ENCODE results near the gene IGFBP2. TPM values are rescaled to one million over a fixed set of nuclear protein-coding genes. Genes with fewer than 3 reads are reported as not detected.

Gene IGFBP2
- total RNA-seq, 3 donors from 2014 or later: 0.73 to 1.9 (median 1.4) TPM

DNA sequence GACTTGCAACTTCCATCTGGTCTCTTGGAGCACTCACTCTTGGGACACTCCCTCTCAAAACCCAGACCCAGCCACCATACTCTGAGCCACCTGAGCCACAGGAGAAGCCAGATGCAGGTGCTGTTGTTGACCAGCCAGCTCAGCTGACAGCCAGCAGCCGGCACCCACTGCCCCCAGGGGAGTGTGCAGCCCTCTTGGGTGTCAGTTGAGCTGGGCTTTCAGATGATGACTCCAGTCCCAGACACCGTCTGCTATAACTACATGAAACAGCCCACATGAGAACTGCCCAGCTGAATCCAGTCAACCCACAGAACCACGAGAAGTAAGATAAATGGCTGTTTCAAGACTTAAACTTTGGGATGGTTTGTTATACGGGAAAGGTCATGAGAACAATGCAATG, 10.7 kb upstream of the IGFBP2 start:
- H3K27me3 Mint-ChIP-seq (ENCODE audit: low read depth): peaks cover 2% of the 10 kb centered on the region
- DNase-seq (no peak), ATAC-seq (no peak)
- no peak overlapping the region for H3K4me3 Mint-ChIP-seq
- no peaks in the 10 kb centered on the region for H3K36me3 Mint-ChIP-seq (ENCODE audit: insufficient read depth)
- no peaks in the 10 kb centered on the region for H3K4me1 Mint-ChIP-seq (ENCODE audit: low read depth)
- H3K9me3 Mint-ChIP-seq: peaks cover 5% of the 10 kb centered on the region

DNA sequence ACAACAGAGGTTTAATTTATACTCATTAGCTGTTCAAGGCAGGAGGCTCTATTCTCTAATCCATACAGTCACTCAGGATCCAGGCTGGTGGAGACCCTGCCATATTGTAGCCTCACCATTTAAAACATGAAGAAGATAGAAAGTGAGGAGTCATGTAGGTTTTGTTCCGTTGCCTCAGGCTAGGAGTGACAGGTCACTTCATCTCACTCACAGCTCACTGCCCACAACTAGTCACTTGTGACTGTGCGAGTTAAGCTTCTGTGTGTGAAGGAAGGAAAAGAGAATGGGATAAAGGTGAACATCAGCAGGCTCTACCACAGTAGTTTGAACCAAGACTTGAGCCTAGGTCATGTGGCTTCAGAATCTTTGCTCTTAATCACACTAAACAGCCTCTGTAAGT, 9.0 kb upstream of the IGFBP2 start:
- H3K36me3 Mint-ChIP-seq (ENCODE audit: insufficient read depth): no peaks in the 10 kb centered on the region
- H3K9me3 Mint-ChIP-seq: peaks cover 5% of the 10 kb centered on the region
- no peaks in the 10 kb centered on the region for H3K4me1 Mint-ChIP-seq (ENCODE audit: low read depth)
- peaks cover 2% of the 10 kb centered on the region for H3K27me3 Mint-ChIP-seq (ENCODE audit: low read depth)
- ATAC-seq: no peak
- no peak overlapping the region for H3K4me3 Mint-ChIP-seq
- no peak for DNase-seq

DNA sequence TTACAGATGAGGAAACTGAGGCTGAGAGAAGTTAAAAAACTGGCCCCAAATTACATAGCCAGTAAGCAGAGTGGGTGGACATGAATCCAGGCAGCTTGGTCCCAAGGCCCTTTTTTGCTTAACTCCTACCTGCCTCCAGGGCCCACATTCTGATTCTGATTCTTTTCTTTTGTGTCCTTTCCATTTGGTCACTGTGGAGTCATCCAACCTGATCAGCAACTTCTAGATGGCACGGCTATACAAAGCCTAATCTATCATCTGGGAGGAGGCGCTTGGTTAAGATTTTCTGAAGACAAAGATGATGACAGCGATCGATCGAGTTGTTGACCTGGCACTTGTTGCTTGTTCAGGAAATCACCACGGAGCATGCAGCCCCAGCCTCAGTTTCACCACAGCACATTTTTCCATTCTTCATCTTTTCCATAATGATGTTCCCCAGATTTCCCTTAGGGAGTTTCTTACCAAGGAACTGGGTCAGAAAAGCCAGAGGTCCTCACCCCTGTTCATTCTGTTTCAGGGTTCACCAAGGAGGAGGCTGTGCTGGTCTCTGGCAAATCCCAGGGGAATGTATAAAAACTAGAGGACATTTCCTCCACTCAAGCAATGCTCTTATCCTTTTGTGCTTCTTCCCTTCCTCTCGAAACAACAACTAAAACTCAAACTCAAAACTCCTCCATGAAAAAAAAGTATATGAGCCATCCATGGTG, 6.9 kb upstream of the IGFBP2 start:
- H3K4me1 Mint-ChIP-seq (ENCODE audit: low read depth): no peaks in the 10 kb centered on the region

DNA sequence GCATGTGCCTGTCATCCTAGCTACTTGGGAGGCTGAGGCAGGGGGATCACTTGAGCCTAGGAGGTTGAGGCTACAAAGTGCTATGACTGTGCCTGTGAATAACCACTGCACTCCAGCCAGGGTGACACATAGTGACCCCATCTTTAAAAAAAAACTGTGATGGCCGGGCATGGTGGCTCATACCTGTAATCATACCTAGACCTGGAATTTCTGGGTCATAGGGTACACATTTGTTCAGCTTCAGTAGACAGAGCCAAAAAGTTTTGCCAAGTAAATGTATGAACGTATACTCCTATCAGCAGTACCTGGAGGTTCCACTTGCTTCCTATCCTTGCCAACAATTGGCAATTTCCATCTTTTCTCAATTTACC, 6.4 kb upstream of the IGFBP2 start:
- Mint-ChIP-seq H3K4me3 (no peak overlapping the region), H3K27me3 (ENCODE audit: low read depth) (peaks cover 12% of the 10 kb centered on the region), H3K36me3 (ENCODE audit: insufficient read depth) (no peaks in the 10 kb centered on the region), H3K4me1 (ENCODE audit: low read depth) (no peaks in the 10 kb centered on the region), H3K9me3 (peaks cover 5% of the 10 kb centered on the region)
- ATAC-seq: no peak
- no peak for DNase-seq

More for the DNA sequence above, 6.9 kb upstream of the IGFBP2 start:
- Mint-ChIP-seq H3K4me3 (no peak overlapping the region), H3K9me3 (peaks cover 5% of the 10 kb centered on the region), H3K27me3 (ENCODE audit: low read depth) (peaks cover 6% of the 10 kb centered on the region), H3K36me3 (ENCODE audit: insufficient read depth) (no peaks in the 10 kb centered on the region)
- DNase-seq (no peak), ATAC-seq (no peak)

DNA sequence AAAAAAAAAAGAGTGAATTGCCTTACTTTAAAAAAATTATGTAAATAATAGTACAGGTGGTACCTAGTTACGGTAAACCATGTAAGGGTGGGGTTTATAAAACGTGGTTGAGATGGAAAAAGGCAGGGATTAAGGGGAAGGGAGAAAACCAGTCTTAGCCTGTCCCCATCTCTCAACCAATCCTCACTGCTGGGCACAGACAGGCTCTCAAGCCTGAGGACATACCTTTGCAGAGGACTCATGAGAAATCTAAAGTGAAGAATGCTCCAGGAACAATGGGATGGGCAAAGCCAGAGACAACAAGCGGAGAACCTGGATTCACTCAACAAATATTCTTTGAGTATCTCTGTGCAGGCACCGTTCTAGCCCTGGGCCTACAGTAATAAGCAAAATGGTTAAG, 3.4 kb upstream of the IGFBP2 start:
- ATAC-seq (no peak), DNase-seq (no peak)
- peaks cover 31% of the 10 kb centered on the region for H3K27me3 Mint-ChIP-seq (ENCODE audit: low read depth)
- H3K36me3 Mint-ChIP-seq (ENCODE audit: insufficient read depth): no peaks in the 10 kb centered on the region
- H3K4me1 Mint-ChIP-seq (ENCODE audit: low read depth): peaks cover 13% of the 10 kb centered on the region
- no peaks in the 10 kb centered on the region for H3K9me3 Mint-ChIP-seq
- no peak overlapping the region for H3K4me3 Mint-ChIP-seq

DNA sequence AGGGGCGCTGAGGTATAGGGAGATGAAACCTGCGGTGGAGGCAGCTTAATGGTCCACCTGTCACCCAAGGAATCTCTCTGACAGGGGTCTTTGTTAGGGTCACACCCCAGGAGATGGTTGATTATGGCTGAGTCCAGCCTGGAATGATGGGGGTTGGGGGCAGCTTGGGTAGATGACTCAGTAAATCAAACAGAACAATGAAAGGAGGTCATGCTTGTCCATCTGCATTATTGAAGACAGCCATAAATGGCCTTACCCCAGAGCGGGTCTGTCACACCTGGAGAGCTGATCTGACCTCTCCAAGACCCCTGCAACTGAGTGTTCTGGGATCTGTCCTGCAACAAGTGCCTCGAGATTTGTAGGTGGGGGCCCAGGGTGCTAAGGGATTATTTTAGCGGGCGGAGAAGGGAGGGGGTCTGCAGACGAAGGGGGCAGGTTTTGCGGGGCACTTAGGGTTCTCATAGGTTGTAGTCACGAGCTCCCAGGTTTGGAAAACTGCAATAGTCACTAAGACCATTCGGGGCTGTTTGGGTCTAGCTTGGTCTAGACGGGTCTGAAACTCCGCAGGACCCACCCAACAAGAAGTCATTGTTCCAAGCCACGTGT, 771 bp upstream of the IGFBP2 start:
- DNase-seq: no peak
- H3K9me3 Mint-ChIP-seq: no peaks in the 10 kb centered on the region
- no peak for ATAC-seq
- H3K27me3 Mint-ChIP-seq (ENCODE audit: low read depth): peaks cover 56% of the 10 kb centered on the region
- H3K36me3 Mint-ChIP-seq (ENCODE audit: insufficient read depth): no peaks in the 10 kb centered on the region
- H3K4me1 Mint-ChIP-seq (ENCODE audit: low read depth): peaks cover 20% of the 10 kb centered on the region
- peak overlapping the region; percentile 70 for H3K4me3 Mint-ChIP-seq

DNA sequence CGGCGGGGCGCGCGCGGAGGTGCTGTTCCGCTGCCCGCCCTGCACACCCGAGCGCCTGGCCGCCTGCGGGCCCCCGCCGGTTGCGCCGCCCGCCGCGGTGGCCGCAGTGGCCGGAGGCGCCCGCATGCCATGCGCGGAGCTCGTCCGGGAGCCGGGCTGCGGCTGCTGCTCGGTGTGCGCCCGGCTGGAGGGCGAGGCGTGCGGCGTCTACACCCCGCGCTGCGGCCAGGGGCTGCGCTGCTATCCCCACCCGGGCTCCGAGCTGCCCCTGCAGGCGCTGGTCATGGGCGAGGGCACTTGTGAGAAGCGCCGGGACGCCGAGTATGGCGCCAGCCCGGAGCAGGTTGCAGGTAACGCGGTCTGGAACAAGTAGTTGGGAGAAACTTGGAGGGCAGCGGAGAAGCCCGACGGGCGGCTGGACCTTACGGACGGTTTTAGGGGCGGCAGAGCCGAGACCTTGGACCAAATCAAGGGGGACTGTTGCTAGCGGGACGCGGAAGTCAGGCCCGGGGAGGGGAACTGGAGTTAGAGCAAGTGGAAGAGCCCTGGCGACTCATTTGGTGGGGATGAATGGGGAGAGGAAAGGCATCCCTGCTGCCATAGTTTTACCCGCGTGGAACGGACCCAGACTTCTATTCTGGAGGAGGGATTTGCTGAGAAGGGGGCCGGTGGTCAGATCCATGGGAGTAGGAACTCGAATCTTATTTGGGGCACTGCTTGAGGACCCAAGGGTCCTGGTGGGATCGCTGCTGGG, 573 bp downstream of the IGFBP2 start:
- Mint-ChIP-seq H3K27me3 (ENCODE audit: low read depth) (peaks cover 58% of the 10 kb centered on the region), H3K4me1 (ENCODE audit: low read depth) (peaks cover 20% of the 10 kb centered on the region), H3K9me3 (no peaks in the 10 kb centered on the region), H3K36me3 (ENCODE audit: insufficient read depth) (no peaks in the 10 kb centered on the region), H3K4me3 (peak overlapping the region; percentile 71)
- ATAC-seq (peak; percentile 35 to 42), DNase-seq (no peak)

DNA sequence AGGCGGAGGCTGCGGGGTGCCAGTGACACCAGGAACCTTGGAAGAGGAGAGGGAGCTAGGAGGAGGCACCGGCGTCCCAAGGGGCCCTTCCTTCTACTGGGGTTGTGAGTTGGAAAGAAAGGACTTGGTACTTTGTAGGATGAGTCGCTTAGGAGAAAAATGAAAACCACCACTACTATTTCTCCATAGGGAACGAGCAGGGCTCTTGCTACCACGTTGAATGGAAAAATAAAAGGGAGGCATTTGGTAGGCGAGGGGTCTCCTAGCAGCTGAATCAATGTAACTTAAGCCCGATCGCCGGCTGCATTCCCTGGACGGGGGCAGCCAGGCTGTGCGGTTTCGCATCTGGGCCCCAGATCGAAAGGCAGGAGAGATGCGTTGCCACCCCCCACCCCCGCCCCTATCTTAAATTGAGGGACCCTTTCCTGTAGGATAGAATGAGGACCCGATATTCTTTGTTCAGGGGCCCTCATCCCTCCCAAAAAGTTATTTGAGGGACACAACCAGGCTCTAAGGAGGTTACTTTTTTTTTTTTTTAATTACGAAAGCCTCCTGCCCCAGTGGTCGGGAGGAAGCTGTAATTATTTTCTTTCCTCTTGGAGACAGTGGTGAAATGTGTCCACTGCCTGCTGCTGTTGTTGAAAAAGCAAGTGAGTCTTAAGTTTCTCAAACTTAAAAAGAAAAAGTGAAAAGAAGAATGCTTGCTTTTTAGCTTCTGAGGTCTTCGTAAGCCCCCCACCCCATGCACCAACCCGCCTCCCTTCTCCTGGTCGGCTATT, 1.3 kb downstream of the IGFBP2 start:
- Mint-ChIP-seq H3K36me3 (ENCODE audit: insufficient read depth) (no peaks in the 10 kb centered on the region), H3K27me3 (ENCODE audit: low read depth) (peaks cover 62% of the 10 kb centered on the region), H3K4me3 (peak overlapping the region; percentile 71), H3K4me1 (ENCODE audit: low read depth) (peaks cover 20% of the 10 kb centered on the region), H3K9me3 (no peaks in the 10 kb centered on the region)
- DNase-seq (no peak), ATAC-seq (no peak)

DNA sequence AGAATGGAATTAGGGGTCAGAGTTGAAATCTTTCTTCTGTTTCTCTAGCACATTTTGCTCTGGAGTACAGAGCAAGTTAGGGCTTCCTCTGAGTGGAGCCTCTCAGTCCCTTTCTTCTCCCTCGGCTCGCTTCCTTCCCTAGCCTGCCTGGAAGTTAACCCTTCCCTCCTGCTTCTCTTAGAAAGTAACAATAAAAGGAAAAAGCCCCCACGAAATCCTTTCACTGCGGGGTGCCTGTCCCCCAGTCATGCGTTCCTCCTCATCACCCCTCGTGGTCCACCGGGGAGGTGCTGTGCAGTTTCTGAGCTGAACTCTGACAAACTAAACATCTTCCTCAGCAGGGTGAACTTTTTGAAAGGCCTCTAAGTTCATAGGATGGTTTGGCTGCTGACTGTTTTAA, 2.0 kb downstream of the IGFBP2 start:
- DNase-seq (no peak), ATAC-seq (no peak)
- Mint-ChIP-seq H3K4me3 (no peak overlapping the region), H3K27me3 (ENCODE audit: low read depth) (peaks cover 63% of the 10 kb centered on the region), H3K4me1 (ENCODE audit: low read depth) (peaks cover 20% of the 10 kb centered on the region), H3K9me3 (no peaks in the 10 kb centered on the region), H3K36me3 (ENCODE audit: insufficient read depth) (no peaks in the 10 kb centered on the region)

DNA sequence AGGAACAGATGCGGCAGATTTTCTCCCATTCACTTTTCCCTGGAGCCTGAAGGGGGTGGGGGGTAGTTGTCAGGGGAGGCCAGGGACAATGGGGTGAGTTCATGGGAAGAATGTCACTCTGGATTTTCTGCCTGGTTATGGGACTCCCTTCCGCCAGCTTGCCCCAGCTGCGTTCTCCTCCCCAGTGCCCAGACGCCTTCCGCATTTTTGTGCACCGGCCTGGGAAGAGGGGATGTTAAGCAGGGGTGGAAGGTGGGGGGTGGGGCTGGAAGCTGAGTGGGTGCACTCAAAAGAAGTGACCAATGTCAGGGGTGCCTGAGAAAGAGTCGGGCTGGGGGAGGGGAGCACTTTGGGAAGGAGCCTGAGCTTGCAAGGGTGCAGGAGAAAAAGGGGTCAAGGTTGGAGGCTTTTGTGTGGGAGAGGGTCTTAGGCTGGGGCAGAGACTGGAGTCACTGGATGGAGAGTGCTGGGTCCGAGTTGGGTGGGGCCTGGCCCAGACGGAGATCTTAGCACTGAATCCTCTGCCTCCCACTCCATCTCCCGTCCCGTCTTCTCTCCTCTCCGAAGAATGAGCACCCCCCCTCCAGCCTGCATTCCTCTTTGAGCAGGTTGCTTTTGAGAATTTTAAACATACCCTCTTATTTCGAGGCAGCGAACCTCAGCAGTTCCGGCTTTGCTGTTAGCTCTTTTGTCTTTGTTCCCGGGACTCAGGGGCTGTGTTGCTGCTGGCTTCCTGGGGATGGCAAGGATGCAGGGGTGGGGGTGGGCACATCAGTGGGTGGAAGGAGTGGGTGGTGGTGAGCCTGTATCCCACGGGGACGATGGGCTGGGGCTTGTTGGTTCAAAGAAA, 2.7 kb downstream of the IGFBP2 start:
- DNase-seq (no peak), ATAC-seq (no peak)
- no peak overlapping the region for H3K4me3 Mint-ChIP-seq
- H3K9me3 Mint-ChIP-seq: no peaks in the 10 kb centered on the region
- peaks cover 20% of the 10 kb centered on the region for H3K4me1 Mint-ChIP-seq (ENCODE audit: low read depth)
- H3K27me3 Mint-ChIP-seq (ENCODE audit: low read depth): peaks cover 64% of the 10 kb centered on the region
- H3K36me3 Mint-ChIP-seq (ENCODE audit: insufficient read depth): no peaks in the 10 kb centered on the region

DNA sequence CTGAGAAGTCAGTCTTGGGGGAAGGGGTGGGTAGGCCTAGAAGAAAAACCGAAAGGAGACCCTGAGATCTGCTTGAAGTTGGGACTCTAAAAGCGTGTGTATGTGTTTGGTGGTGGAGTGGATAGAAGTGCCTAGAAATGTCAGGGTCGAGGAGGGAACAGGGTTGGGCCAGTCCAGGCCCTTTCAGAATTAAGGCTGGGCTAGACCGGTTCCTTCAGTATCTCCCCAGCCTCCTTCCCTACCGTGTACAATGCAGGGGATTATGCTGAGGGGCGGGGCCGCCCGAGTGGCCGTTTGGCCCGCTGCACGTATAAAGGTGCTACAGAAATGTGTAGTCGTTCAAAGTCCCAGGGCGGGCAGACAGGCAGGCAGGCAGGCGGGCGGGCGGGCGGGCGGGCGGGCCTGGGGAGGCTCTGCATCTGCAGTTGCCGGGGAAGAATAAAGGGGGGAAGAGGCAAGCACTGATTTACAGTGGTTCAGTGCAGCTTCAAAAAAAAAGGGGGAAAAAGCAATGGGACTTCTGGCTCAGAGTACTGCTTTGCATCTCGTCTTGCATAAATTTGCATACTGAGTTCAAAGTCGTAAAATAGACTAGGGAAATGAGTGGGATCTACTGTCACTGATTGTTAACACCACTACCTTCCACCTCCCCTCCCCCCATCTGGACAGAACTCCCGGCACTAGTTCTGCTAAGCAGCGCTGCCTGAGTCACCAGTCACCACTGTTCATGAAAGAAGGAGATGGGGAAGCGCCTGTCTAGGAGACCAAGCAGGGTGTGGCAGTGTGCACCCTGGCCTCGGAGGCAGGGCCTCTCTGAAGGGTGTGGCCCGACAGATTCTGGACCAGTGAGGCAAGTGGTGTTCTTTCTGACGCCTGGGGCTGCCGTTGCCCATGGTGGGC, 3.6 kb downstream of the IGFBP2 start:
- DNase-seq: no peak
- Mint-ChIP-seq H3K27me3 (ENCODE audit: low read depth) (peaks cover 60% of the 10 kb centered on the region), H3K36me3 (ENCODE audit: insufficient read depth) (no peaks in the 10 kb centered on the region), H3K9me3 (no peaks in the 10 kb centered on the region), H3K4me3 (no peak overlapping the region), H3K4me1 (ENCODE audit: low read depth) (peaks cover 20% of the 10 kb centered on the region)
- no peak for ATAC-seq

DNA sequence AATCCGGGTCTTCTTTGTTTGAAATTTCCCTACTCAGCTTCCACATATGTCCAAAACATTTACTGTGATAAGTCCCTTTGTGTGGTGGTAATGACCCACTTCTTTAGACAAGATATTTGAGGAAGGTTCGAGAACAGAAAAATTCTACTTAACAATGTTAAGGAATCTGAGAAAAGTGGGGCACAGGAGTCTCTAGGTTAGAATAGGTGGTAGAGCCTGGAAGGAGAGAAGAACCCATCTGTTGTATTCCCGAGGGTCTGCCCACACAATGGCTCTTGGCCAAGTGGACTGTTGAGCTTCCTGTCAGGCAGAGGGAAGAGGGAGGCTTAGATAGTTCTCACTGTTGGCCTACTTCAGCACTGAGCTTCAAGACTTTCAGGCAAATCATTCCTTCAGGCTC, 4.3 kb downstream of the IGFBP2 start:
- Mint-ChIP-seq H3K4me3 (no peak overlapping the region), H3K9me3 (no peaks in the 10 kb centered on the region), H3K36me3 (ENCODE audit: insufficient read depth) (no peaks in the 10 kb centered on the region), H3K4me1 (ENCODE audit: low read depth) (peaks cover 20% of the 10 kb centered on the region), H3K27me3 (ENCODE audit: low read depth) (peaks cover 54% of the 10 kb centered on the region)
- DNase-seq (no peak), ATAC-seq (no peak)
